HepG2 (cell line): Measurements from ENCODE around the gene FBXO11. TPM values are rescaled to one million over a fixed set of nuclear protein-coding genes. Genes with fewer than 3 reads are reported as not detected.

Experiments used
- ELF3 ChIP-seq: IDR thresholded peaks from 2 replicates; pipeline ENCODE4 v1.6.1; 2016; ENCODE audit warnings: missing genetic modification reagents, missing compliant biosample characterization
- FOSL2 ChIP-seq: sonication (generic); formaldehyde crosslinking; IDR thresholded peaks from 2 replicates; pipeline ENCODE4 v1.4.0; 2020; ENCODE audit warnings: missing genetic modification reagents
- GRHL1 ChIP-seq: sonication (generic); formaldehyde crosslinking; conservative IDR thresholded peaks from 2 replicates; pipeline ENCODE4 v1.8.0; 2022; ENCODE audit warnings: missing genetic modification reagents
- HMG20B ChIP-seq: conservative IDR thresholded peaks from 2 replicates; pipeline ENCODE4 v1.6.1; 2016; ENCODE audit warnings: missing genetic modification reagents, missing compliant biosample characterization
- HNF1B ChIP-seq: sonication (generic); formaldehyde crosslinking; IDR thresholded peaks from 2 replicates; pipeline ENCODE4 v1.5.1; 2020; ENCODE audit warnings: mild to moderate bottlenecking, moderate library complexity, missing genetic modification reagents
- IRF2 ChIP-seq: IDR thresholded peaks from 2 replicates; pipeline ENCODE4 v1.6.1; 2018; ENCODE audit warnings: missing genetic modification reagents, missing compliant biosample characterization
- IRX3 ChIP-seq: sonication (generic); formaldehyde crosslinking; IDR thresholded peaks from 2 replicates; pipeline ENCODE4 v1.8.1; 2023; ENCODE audit warnings: mild to moderate bottlenecking, low read depth, missing genetic modification reagents, borderline replicate concordance
- LRRFIP1 ChIP-seq: sonication (generic); formaldehyde crosslinking; conservative IDR thresholded peaks from 2 replicates; pipeline ENCODE4 v1.4.0; 2020; ENCODE audit warnings: missing genetic modification reagents
- MED8 ChIP-seq: sonication (generic); formaldehyde crosslinking; IDR thresholded peaks from 2 replicates; pipeline ENCODE4 v1.8.1; 2023; ENCODE audit warnings: mild to moderate bottlenecking, missing genetic modification reagents; ENCODE audit not compliant: insufficient replicate concordance
- PATZ1 ChIP-seq: sonication (generic); formaldehyde crosslinking; IDR thresholded peaks from 2 replicates; pipeline ENCODE4 v1.4.0; 2020; ENCODE audit warnings: missing genetic modification reagents
- PRDM15 ChIP-seq: sonication (generic); formaldehyde crosslinking; IDR thresholded peaks from 2 replicates; pipeline ENCODE4 v1.4.0; 2020; ENCODE audit warnings: missing genetic modification reagents
- RARA ChIP-seq: IDR thresholded peaks from 2 replicates; pipeline ENCODE4 v1.6.1; 2016; ENCODE audit warnings: missing genetic modification reagents, missing compliant biosample characterization
- SETDB1 ChIP-seq: sonication (generic); formaldehyde crosslinking; IDR thresholded peaks from 2 replicates; pipeline ENCODE4 v1.5.1; 2020; ENCODE audit warnings: missing genetic modification reagents, mild to moderate bottlenecking, borderline replicate concordance
- ZNF441 ChIP-seq: sonication (generic); formaldehyde crosslinking; IDR thresholded peaks from 2 replicates; pipeline ENCODE4 v1.7.0; 2021; ENCODE audit warnings: missing genetic modification reagents, borderline replicate concordance
- ZNF709 ChIP-seq: sonication (generic); formaldehyde crosslinking; IDR thresholded peaks from 2 replicates; pipeline ENCODE4 v1.5.0; 2020; ENCODE audit warnings: mild to moderate bottlenecking, missing genetic modification reagents
- polyA plus RNA-seq, 8 experiments: library from polyadenylated mRNA; depleted of rRNA in 3 of 8; stranded (reverse) in 7 of 8; unstranded in 1 of 8; fragments of >200 nt; fragmentation: Illumina TruSeq in 4 of 8; extraction: Trizol in 4 of 8; gene quantifications; 2 replicates each; pipeline versions ENCODE4 v1.2.1 to v1.2.3, GENCODE V29; 2011 to 2016; ENCODE audit warnings: low read depth in 4 of 8, missing spikeins in 1 of 8, mixed read lengths in 1 of 8; ENCODE audit not compliant: insufficient read depth in 1 of 8
- total RNA-seq, 5 experiments: library from RNA; depleted of rRNA; stranded (reverse); fragments of >200 nt; fragmentation: Illumina TruSeq; extraction: Trizol; gene quantifications; 2 replicates each; pipeline ENCODE4 v1.2.3, GENCODE V29; 2016; ENCODE audit warnings: low read depth in 1 of 5

The FBXO11 gene
- total and polyA plus RNA-seq, 2 of the 13 experiments (the other 11 are each of a cell fraction or from before 2014, with no cell fraction given) = 27.9 to 47.6 TPM

GRCh38 chr2:47906157-47907038, at the start of gene FBXO11 (continued):
- TF ChIP-seq FOSL2 (CRISPR knock-in tag) = peak; percentile 64
- TF ChIP-seq IRF2 (CRISPR knock-in tag) = peak; percentile 82
- TF ChIP-seq MED8 (CRISPR knock-in tag) = no peak
- peak; percentile 10; the same call in 1 of the 2 replicates for TF ChIP-seq ELF3 (CRISPR knock-in tag)
- peak; percentile 60; the same call in 1 of the 2 replicates for TF ChIP-seq ZNF709
- TF ChIP-seq HMG20B (CRISPR knock-in tag) = peak; percentile 50; the same call in 1 of the 2 replicates
- no peak for TF ChIP-seq PRDM15 (CRISPR knock-in tag)
- peak; percentile 66; the same call in 1 of the 2 replicates for TF ChIP-seq IRX3 (CRISPR knock-in tag)
- TF ChIP-seq GRHL1 (CRISPR knock-in tag) = no peak
- no peak for TF ChIP-seq LRRFIP1 (CRISPR knock-in tag)
- TF ChIP-seq ZNF441 (CRISPR knock-in tag) = 0 out of 2 replicates have a peak, but pooled peaks have one; percentile 2
- no peak for TF ChIP-seq SETDB1
- TF ChIP-seq HNF1B (CRISPR knock-in tag) = peak; percentile 25; the same call in 1 of the 2 replicates
- TF ChIP-seq RARA (CRISPR knock-in tag) = peak; percentile 52
- TF ChIP-seq PATZ1 (CRISPR knock-in tag) = peak; percentile 95
